ENCODE measurements around the gene HEATR5A. TPM values are rescaled to one million over a fixed set of nuclear protein-coding genes. Genes with fewer than 3 reads are reported as not detected.

HEATR5A gene
- total and polyA plus RNA-seq, 2 of the 13 experiments (the other 11 are each of a cell fraction or from before 2014, with no cell fraction given) = 36.4 to 105 TPM

DNA sequence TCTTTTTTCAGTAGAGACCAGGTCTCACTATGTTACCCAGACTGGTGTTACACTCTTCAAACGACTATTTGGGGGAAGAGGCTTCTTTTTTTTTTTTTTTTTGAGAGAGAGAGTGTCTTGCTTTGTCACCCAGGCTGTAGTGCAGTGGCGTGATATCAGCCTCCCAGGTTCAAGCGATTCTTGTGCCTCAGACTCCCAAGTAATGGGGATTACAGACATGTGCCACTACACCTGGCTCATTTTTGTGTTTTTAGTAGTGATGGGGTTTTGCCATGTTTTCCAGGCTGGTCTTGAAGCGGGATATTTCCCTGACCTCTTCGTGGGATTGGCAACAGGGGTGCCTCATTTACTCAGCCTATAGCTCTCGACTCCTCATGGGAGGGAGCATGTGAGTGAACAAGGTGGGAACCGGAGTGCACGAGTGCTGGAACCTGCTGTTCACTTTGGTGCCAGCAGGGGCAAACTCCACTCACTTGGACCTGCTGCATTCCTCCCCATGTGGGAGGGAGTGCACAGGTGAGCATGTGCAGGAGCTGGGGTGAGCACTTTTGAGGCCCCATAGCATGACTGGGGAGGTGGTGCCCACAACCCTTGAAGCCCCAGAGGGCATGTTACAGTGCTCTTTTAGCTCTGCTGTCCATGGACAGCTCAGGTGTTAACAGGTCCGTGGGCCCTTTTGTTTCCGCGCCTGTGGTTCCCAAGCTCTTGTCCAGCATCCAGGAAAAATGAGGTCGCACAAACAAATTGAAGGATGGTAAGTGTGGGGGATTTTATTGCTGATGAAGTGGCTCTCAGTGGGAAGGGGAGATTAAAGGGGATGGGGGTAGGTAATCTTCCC lies 133.7 kb downstream of the HEATR5A start (continued):
- TF ChIP-seq, protein P1, sequence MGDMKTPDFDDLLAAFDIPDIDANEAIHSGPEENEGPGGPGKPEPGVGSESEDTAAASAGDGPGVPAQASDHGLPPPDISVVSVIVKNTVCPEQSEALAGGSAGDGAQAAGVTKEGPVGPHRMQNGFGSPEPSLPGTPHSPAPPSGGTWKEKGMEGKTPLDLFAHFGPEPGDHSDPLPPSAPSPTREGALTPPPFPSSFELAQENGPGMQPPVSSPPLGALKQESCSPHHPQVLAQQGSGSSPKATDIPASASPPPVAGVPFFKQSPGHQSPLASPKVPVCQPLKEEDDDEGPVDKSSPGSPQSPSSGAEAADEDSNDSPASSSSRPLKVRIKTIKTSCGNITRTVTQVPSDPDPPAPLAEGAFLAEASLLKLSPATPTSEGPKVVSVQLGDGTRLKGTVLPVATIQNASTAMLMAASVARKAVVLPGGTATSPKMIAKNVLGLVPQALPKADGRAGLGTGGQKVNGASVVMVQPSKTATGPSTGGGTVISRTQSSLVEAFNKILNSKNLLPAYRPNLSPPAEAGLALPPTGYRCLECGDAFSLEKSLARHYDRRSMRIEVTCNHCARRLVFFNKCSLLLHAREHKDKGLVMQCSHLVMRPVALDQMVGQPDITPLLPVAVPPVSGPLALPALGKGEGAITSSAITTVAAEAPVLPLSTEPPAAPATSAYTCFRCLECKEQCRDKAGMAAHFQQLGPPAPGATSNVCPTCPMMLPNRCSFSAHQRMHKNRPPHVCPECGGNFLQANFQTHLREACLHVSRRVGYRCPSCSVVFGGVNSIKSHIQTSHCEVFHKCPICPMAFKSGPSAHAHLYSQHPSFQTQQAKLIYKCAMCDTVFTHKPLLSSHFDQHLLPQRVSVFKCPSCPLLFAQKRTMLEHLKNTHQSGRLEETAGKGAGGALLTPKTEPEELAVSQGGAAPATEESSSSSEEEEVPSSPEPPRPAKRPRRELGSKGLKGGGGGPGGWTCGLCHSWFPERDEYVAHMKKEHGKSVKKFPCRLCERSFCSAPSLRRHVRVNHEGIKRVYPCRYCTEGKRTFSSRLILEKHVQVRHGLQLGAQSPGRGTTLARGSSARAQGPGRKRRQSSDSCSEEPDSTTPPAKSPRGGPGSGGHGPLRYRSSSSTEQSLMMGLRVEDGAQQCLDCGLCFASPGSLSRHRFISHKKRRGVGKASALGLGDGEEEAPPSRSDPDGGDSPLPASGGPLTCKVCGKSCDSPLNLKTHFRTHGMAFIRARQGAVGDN (CRISPR knock-in tag; IDR thresholded peaks at IDR 0.05) = peak; percentile 99
- TF ChIP-seq ZNF446 (CRISPR knock-in tag; IDR thresholded peaks at IDR 0.05) (0 out of 2 replicates have a peak, but pooled peaks have one; percentile 75), ARID2 (CRISPR knock-in tag; IDR thresholded peaks at IDR 0.05; ENCODE audit: borderline replicate concordance) (peak; percentile 63; the same call in 1 of the 2 replicates), ZBTB38 (CRISPR knock-in tag; IDR thresholded peaks at IDR 0.05) (peak; percentile 94), ZNF552 (CRISPR knock-in tag; IDR thresholded peaks at IDR 0.05; ENCODE audit: borderline replicate concordance) (peak; percentile 45; the same call in 1 of the 2 replicates), KLF16 (CRISPR knock-in tag; IDR thresholded peaks at IDR 0.05) (peak; percentile 83 to 86), ZNF709 (CRISPR knock-in tag; IDR thresholded peaks at IDR 0.05) (peak; percentile 96), ZC3H4 (CRISPR knock-in tag; IDR thresholded peaks at IDR 0.05; ENCODE audit: borderline replicate concordance) (no peak; the same call in 1 of the 2 replicates), SNAI1 (CRISPR knock-in tag; IDR thresholded peaks at IDR 0.05; ENCODE audit: borderline replicate concordance) (no peak), YEATS2 (CRISPR knock-in tag; IDR thresholded peaks at IDR 0.05; ENCODE audit: borderline replicate concordance) (peak; percentile 57; the same call in 1 of the 2 replicates)
- TF ChIP-seq, protein P2, sequence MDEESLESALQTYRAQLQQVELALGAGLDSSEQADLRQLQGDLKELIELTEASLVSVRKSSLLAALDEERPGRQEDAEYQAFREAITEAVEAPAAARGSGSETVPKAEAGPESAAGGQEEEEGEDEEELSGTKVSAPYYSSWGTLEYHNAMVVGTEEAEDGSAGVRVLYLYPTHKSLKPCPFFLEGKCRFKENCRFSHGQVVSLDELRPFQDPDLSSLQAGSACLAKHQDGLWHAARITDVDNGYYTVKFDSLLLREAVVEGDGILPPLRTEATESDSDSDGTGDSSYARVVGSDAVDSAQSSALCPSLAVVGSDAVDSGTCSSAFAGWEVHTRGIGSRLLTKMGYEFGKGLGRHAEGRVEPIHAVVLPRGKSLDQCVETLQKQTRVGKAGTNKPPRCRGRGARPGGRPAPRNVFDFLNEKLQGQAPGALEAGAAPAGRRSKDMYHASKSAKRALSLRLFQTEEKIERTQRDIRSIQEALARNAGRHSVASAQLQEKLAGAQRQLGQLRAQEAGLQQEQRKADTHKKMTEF (CRISPR knock-in tag; IDR thresholded peaks at IDR 0.05) = peak; percentile 83
- TF ChIP-seq, protein P3, sequence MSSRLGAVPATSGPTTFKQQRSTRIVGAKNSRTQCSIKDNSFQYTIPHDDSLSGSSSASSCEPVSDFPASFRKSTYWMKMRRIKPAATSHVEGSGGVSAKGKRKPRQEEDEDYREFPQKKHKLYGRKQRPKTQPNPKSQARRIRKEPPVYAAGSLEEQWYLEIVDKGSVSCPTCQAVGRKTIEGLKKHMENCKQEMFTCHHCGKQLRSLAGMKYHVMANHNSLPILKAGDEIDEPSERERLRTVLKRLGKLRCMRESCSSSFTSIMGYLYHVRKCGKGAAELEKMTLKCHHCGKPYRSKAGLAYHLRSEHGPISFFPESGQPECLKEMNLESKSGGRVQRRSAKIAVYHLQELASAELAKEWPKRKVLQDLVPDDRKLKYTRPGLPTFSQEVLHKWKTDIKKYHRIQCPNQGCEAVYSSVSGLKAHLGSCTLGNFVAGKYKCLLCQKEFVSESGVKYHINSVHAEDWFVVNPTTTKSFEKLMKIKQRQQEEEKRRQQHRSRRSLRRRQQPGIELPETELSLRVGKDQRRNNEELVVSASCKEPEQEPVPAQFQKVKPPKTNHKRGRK (CRISPR knock-in tag; IDR thresholded peaks at IDR 0.05) = 0 out of 2 replicates have a peak, but pooled peaks have one; percentile 62
- TF ChIP-seq, protein P4, sequence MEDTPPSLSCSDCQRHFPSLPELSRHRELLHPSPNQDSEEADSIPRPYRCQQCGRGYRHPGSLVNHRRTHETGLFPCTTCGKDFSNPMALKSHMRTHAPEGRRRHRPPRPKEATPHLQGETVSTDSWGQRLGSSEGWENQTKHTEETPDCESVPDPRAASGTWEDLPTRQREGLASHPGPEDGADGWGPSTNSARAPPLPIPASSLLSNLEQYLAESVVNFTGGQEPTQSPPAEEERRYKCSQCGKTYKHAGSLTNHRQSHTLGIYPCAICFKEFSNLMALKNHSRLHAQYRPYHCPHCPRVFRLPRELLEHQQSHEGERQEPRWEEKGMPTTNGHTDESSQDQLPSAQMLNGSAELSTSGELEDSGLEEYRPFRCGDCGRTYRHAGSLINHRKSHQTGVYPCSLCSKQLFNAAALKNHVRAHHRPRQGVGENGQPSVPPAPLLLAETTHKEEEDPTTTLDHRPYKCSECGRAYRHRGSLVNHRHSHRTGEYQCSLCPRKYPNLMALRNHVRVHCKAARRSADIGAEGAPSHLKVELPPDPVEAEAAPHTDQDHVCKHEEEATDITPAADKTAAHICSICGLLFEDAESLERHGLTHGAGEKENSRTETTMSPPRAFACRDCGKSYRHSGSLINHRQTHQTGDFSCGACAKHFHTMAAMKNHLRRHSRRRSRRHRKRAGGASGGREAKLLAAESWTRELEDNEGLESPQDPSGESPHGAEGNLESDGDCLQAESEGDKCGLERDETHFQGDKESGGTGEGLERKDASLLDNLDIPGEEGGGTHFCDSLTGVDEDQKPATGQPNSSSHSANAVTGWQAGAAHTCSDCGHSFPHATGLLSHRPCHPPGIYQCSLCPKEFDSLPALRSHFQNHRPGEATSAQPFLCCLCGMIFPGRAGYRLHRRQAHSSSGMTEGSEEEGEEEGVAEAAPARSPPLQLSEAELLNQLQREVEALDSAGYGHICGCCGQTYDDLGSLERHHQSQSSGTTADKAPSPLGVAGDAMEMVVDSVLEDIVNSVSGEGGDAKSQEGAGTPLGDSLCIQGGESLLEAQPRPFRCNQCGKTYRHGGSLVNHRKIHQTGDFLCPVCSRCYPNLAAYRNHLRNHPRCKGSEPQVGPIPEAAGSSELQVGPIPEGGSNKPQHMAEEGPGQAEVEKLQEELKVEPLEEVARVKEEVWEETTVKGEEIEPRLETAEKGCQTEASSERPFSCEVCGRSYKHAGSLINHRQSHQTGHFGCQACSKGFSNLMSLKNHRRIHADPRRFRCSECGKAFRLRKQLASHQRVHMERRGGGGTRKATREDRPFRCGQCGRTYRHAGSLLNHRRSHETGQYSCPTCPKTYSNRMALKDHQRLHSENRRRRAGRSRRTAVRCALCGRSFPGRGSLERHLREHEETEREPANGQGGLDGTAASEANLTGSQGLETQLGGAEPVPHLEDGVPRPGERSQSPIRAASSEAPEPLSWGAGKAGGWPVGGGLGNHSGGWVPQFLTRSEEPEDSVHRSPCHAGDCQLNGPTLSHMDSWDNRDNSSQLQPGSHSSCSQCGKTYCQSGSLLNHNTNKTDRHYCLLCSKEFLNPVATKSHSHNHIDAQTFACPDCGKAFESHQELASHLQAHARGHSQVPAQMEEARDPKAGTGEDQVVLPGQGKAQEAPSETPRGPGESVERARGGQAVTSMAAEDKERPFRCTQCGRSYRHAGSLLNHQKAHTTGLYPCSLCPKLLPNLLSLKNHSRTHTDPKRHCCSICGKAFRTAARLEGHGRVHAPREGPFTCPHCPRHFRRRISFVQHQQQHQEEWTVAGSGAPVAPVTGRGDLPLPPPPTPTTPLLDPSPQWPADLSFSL (CRISPR knock-in tag; IDR thresholded peaks at IDR 0.05) = peak; percentile 59; the same call in 1 of the 2 replicates
